Measurements from ENCODE around the gene LDAF1. TPM values are rescaled to one million over a fixed set of nuclear protein-coding genes. Genes with fewer than 3 reads are reported as not detected.

Gene LDAF1
- total and polyA plus RNA-seq, 10 of the 15 experiments (the other 5 are each of a cell fraction or from before 2014, with no cell fraction given), result 4.6 to 21.4 (median 6.6) TPM

- WGBS (ENCODE audit: insufficient coverage, insufficient replicate concordance, low lambda C conversion rate, missing lambda C conversion rate), result 10% methylated on average over 8 of the region's 8 CpGs
- CTCF ChIA-PET, result no interaction called here
Measured at GRCh38 chr16:21150375-21151001, 8.0 kb upstream of the LDAF1 start, which contains the start of gene DNAH3. DNAH3 (minus strand) TSS chr16:21150846; CDS start chr16:21150319, 527 bp downstream.

More at GRCh38 chr16:21150375-21151001, 8.0 kb upstream of the LDAF1 start, which contains the start of gene DNAH3:
- H3K36me3 ChIP-seq (ENCODE audit: control insufficient read depth in 2 of 2, insufficient read depth in 2 of 2, low read length in 1 of 2), result no peaks in the 10 kb centered on the region
- RAD21 ChIA-PET (ENCODE audit: unreplicated experiment), result no interaction called here
- no peak within 1 kb of the TSS for H3K9ac ChIP-seq (ENCODE audit: control insufficient read depth, insufficient read depth, low read length)
- FAIRE-seq (no peak), DNase-seq (ENCODE audit: low read depth, low spot score) (no peak), ATAC-seq (no peak)
- H2AFZ ChIP-seq (ENCODE audit: control insufficient read depth, low read depth, low read length), result no peak within 1 kb of the TSS
- in situ Hi-C loops (cut with MboI) (loop anchor here (10.0 kb wide), 1 partner anchor 1174 kb away; no protein-coding TSS in a partner anchor), intact Hi-C loops (cut with micrococcal nuclease; ENCODE audit: unreplicated experiment) (no loop called here)
- H4K20me1 ChIP-seq (ENCODE audit: control insufficient read depth, insufficient read depth), result no peaks in the 10 kb centered on the region
- SMC1A ChIA-PET (ENCODE audit: uncharacterized antibody, unreplicated experiment), result interaction anchor here (0.6 kb wide), 1 partner anchor 428 kb away, joined by 3 read pairs; no protein-coding TSS in a partner anchor
- no TSS peak for BruUV-seq (replicated peaks)
- no peak within 1 kb of the TSS for H3K27ac ChIP-seq (ENCODE audit: control insufficient read depth, insufficient read depth)
- peaks cover 0 to 3% of the 10 kb centered on the region in 2 experiments; a peak in 3 of 4 replicates for H3K27me3 ChIP-seq (replicated peaks in 1 of 2; ENCODE audit: control insufficient read depth in 2 of 2, insufficient read depth in 2 of 2, low read length in 1 of 2)
- H3K4me1 ChIP-seq (ENCODE audit: control insufficient read depth, insufficient read depth, low read length), result no peaks in the 10 kb centered on the region
- no peak within 1 kb of the TSS for H3K4me3 ChIP-seq
- no peaks in the 10 kb centered on the region for H3K79me2 ChIP-seq (ENCODE audit: control insufficient read depth, insufficient read depth, low read length)
- no peak within 1 kb of the TSS for H3K4me2 ChIP-seq (ENCODE audit: control insufficient read depth, insufficient read depth)
- TF ChIP-seq SUZ12 (IDR thresholded peaks at IDR 0.05; ENCODE audit: unreplicated experiment) (no peak), CREB1 (IDR thresholded peaks at IDR 0.05; ENCODE audit: low read depth) (no peak), SRF (IDR thresholded peaks at IDR 0.05; ENCODE audit: low read depth in 2 of 2, low read length in 2 of 2) (no peak), RELA (IDR thresholded peaks at IDR 0.05; ENCODE audit: borderline replicate concordance, partially characterized antibody) (no peak), ZSCAN29 (IDR thresholded peaks at IDR 0.05) (no peak), HDAC6 (IDR thresholded peaks at IDR 0.05; ENCODE audit: unreplicated experiment) (no peak), PKNOX1 (IDR thresholded peaks at IDR 0.05) (no peak), HDAC2 (IDR thresholded peaks at IDR 0.05) (no peak), ZBTB4 (CRISPR knock-in tag; IDR thresholded peaks at IDR 0.05) (no peak), FOXM1 (IDR thresholded peaks at IDR 0.05; ENCODE audit: low read depth, low read length) (no peak), CEBPZ (IDR thresholded peaks at IDR 0.05; ENCODE audit: low read depth, low read length) (no peak), SP1 (IDR thresholded peaks at IDR 0.05; ENCODE audit: low read depth, low read length) (no peak)
- POLR2A ChIA-PET, result no interaction called here
- H3K9me3 ChIP-seq (replicated peaks; ENCODE audit: control insufficient read depth, insufficient read depth, low read length), result no peaks in the 10 kb centered on the region
